GM12878 (cell line): ENCODE data around the gene RAB4B. TPM values are rescaled to one million over a fixed set of nuclear protein-coding genes. Genes with fewer than 3 reads are reported as not detected.

Experiments used
- ATAC-seq: fragments of 200-7000 bp; cut with Tn5 transposase; 3 replicates; pipeline ENCODE4 v1.9.1; 2020; ENCODE audit warnings: mild to moderate bottlenecking, moderate library complexity
- BruUV-seq: library from RNA; stranded (reverse); fragments of 400-500 nt; replicated peaks from 2 replicates; lab custom pipeline; 2021; lab: Mats Ljungman, UMichigan
- CTCF ChIA-PET: fragments of 300-600 bp; sonication (Branson Sonifier 250); formaldehyde crosslinking; extraction: SDS; loops from one replicate; lab custom pipeline; 2021; ENCODE audit warnings: inconsistent platforms; lab: Yijun Ruan, JAX
- POLR2A ChIA-PET: fragments of 350-600 bp; formaldehyde crosslinking; extraction: SDS; loops from one replicate; lab custom pipeline; 2021; ENCODE audit warnings: inconsistent platforms; lab: Charles Lee
- RAD21 ChIA-PET: fragments of 300-600 bp; sonication (Branson Sonifier 250); formaldehyde crosslinking; loops from one replicate; lab custom pipeline; 2023; ENCODE audit warnings: antibody characterized with exemption; ENCODE audit not compliant: unreplicated experiment; lab: Charles Lee
- SMC1A ChIA-PET: fragments of 300-600 bp; sonication (Branson Sonifier 250); formaldehyde crosslinking; loops from one replicate; lab custom pipeline; 2023; ENCODE audit not compliant: unreplicated experiment, uncharacterized antibody; lab: Charles Lee
- DNase-seq: peaks from one replicate; pipeline ENCODE4 v3.0.0-alpha.2; 2011; ENCODE audit warnings: low read depth, low spot score
- FAIRE-seq: peaks from 3 replicates; lab custom pipeline; 2011; peaks lifted over from hg19 to GRCh38; lab: Jason Lieb, UNC
- H2AFZ ChIP-seq: 2 replicates; pipeline ENCODE4 v1.6.0; 2011; ENCODE audit warnings: low read depth, low read length, control low read depth; ENCODE audit not compliant: control insufficient read depth
- H3K27ac ChIP-seq: 2 replicates; pipeline ENCODE4 v1.5.1; 2011; ENCODE audit warnings: control low read depth; ENCODE audit not compliant: control insufficient read depth, insufficient read depth
- H3K27me3 ChIP-seq, 2 experiments: replicated peaks in 1 of 2; 2 replicates each; pipeline versions ENCODE4 v1.6.0 to v1.6.1; 2011; ENCODE audit warnings: low read length in 1 of 2; ENCODE audit not compliant: control insufficient read depth in 2 of 2, insufficient read depth in 2 of 2
- H3K36me3 ChIP-seq, 2 experiments: 2 replicates each; pipeline ENCODE4 v1.5.1; 2011; ENCODE audit warnings: low read length in 1 of 2; ENCODE audit not compliant: control insufficient read depth in 2 of 2, insufficient read depth in 2 of 2
- H3K4me1 ChIP-seq: 2 replicates; pipeline ENCODE4 v1.6.1; 2011; ENCODE audit warnings: mild to moderate bottlenecking, low read length, moderate library complexity, mixed read lengths; ENCODE audit not compliant: control insufficient read depth, insufficient read depth
- H3K4me2 ChIP-seq: 2 replicates; pipeline ENCODE4 v1.6.0; 2011; ENCODE audit warnings: control low read depth; ENCODE audit not compliant: control insufficient read depth, insufficient read depth
- H3K4me3 ChIP-seq: fragments of 200-600 bp; sonication (generic); 2 replicates; pipeline ENCODE4 v1.5.1; 2016
- H3K79me2 ChIP-seq: 2 replicates; pipeline ENCODE4 v1.6.0; 2011; ENCODE audit warnings: low read length; ENCODE audit not compliant: control insufficient read depth, insufficient read depth
- H3K9ac ChIP-seq: 2 replicates; pipeline ENCODE4 v1.8.0; 2011; ENCODE audit warnings: low read length, control low read depth, mixed read lengths; ENCODE audit not compliant: control insufficient read depth, insufficient read depth
- H3K9me3 ChIP-seq: replicated peaks from 3 replicates; pipeline ENCODE4 v1.5.1; 2011; ENCODE audit warnings: mild to moderate bottlenecking, low read length; ENCODE audit not compliant: control insufficient read depth, insufficient read depth
- H4K20me1 ChIP-seq: 2 replicates; pipeline ENCODE4 v1.6.0; 2011; ENCODE audit not compliant: control insufficient read depth, insufficient read depth
- ATF7 ChIP-seq: fragments of 450-650 bp; IDR thresholded peaks from 2 replicates; pipeline ENCODE4 v1.6.1; 2016; ENCODE audit warnings: low read depth, mild to moderate bottlenecking
- CBX3 ChIP-seq: fragments of 200-600 bp; sonication (generic); IDR thresholded peaks from 2 replicates; pipeline ENCODE4 v1.6.1; 2016; ENCODE audit warnings: low read depth, borderline replicate concordance
- CREB1 ChIP-seq: IDR thresholded peaks from 2 replicates; pipeline ENCODE4 v1.6.1; 2012; ENCODE audit warnings: low read depth, mild to moderate bottlenecking, inconsistent platforms
- E2F4 ChIP-seq: IDR thresholded peaks from 2 replicates; pipeline ENCODE4 v1.6.1; 2012; ENCODE audit warnings: low read depth, low read length, improper control_type of control experiment
- JUNB ChIP-seq: IDR thresholded peaks from 2 replicates; pipeline ENCODE4 v1.6.1; 2016; ENCODE audit warnings: antibody characterized with exemption, mild to moderate bottlenecking
- MEF2A ChIP-seq: IDR thresholded peaks from 2 replicates; pipeline ENCODE4 v1.6.1; 2011; ENCODE audit warnings: low read depth, mild to moderate bottlenecking, low read length, moderate library complexity; ENCODE audit not compliant: insufficient read depth
- RELB ChIP-seq: fragments of 450-650 bp; IDR thresholded peaks from 2 replicates; pipeline ENCODE4 v1.6.1; 2017; ENCODE audit warnings: low read depth, mild to moderate bottlenecking, moderate library complexity
- RUNX3 ChIP-seq: IDR thresholded peaks from 2 replicates; pipeline ENCODE4 v1.6.1; 2012; ENCODE audit warnings: low read length, inconsistent platforms
- SMAD5 ChIP-seq: IDR thresholded peaks from 2 replicates; pipeline ENCODE4 v1.6.1; 2016; ENCODE audit warnings: antibody characterized with exemption, low read depth
- ZNF384 ChIP-seq: IDR thresholded peaks from 2 replicates; pipeline ENCODE4 v1.6.1; 2012; ENCODE audit warnings: low read depth, mild to moderate bottlenecking, low read length, improper control_type of control experiment, borderline replicate concordance
- WGBS: methylation state at CpG from one replicate; pipeline ENCODE4 v1.1.6; 2016; ENCODE audit warnings: low lambda C conversion rate; ENCODE audit not compliant: insufficient replicate concordance, insufficient coverage; ENCODE audit errors: missing lambda C conversion rate; 5-methylcytosine and 5-hydroxymethylcytosine counted together
- in situ Hi-C: fragments of 300-500 bp; cut with MboI; formaldehyde crosslinking; loops from 9 replicates; pipeline ENCODE4 v1.14.3; 2018; ENCODE audit warnings: mixed read lengths
- intact Hi-C: fragments of 100-400 bp; cut with micrococcal nuclease; formaldehyde crosslinking; loops from one replicate; pipeline ENCODE4 v1.14.2; 2022; ENCODE audit not compliant: unreplicated experiment
- polyA plus RNA-seq, 11 experiments: library from polyadenylated mRNA; depleted of rRNA in 4 of 11; unstranded in 6 of 11; stranded (reverse) in 5 of 11; fragments of >200 nt; fragmentation: Nextera tagmentation in 4 of 11; fragmentation: Illumina TruSeq in 1 of 11; extraction: Ambion mirVana in 4 of 11; extraction: Trizol in 1 of 11; gene quantifications; 1 replicate in 1 of 11; 2 replicates in 10 of 11; pipeline versions ENCODE4 v1.2.1 to v1.2.3, GENCODE V29; 2011 to 2016; ENCODE audit warnings: inconsistent platforms in 2 of 11, missing spikeins in 2 of 11, low read depth in 1 of 11
- total RNA-seq, 4 experiments: library from RNA; depleted of rRNA in 3 of 4; stranded (reverse); fragments of >200 nt in 3 of 4; fragmentation: Illumina TruSeq in 1 of 4; extraction: Trizol in 1 of 4; gene quantifications; 2 replicates each; pipeline versions ENCODE4 v1.2.1 to v1.2.3, GENCODE V29; 2013 to 2021
- TF ChIP-seq, protein P1 (sequence below): fragments of 450-650 bp; IDR thresholded peaks from 2 replicates; pipeline ENCODE4 v1.6.1; 2016; ENCODE audit warnings: mild to moderate bottlenecking
- TF ChIP-seq, protein P2 (sequence below): fragments of 150-350 bp; IDR thresholded peaks from 2 replicates; pipeline ENCODE4 v1.6.1; 2014; ENCODE audit warnings: mild to moderate bottlenecking, low read depth, low read length
- TF ChIP-seq, protein P3 (sequence below): IDR thresholded peaks from 2 replicates; pipeline ENCODE4 v1.6.1; 2012; ENCODE audit warnings: mild to moderate bottlenecking, low read depth, low read length

Gene RAB4B
- total and polyA plus RNA-seq, 10 of the 15 experiments (the other 5 are each of a cell fraction or from before 2014, with no cell fraction given), result 0.60 to 51.5 (median 27.7) TPM

DNA sequence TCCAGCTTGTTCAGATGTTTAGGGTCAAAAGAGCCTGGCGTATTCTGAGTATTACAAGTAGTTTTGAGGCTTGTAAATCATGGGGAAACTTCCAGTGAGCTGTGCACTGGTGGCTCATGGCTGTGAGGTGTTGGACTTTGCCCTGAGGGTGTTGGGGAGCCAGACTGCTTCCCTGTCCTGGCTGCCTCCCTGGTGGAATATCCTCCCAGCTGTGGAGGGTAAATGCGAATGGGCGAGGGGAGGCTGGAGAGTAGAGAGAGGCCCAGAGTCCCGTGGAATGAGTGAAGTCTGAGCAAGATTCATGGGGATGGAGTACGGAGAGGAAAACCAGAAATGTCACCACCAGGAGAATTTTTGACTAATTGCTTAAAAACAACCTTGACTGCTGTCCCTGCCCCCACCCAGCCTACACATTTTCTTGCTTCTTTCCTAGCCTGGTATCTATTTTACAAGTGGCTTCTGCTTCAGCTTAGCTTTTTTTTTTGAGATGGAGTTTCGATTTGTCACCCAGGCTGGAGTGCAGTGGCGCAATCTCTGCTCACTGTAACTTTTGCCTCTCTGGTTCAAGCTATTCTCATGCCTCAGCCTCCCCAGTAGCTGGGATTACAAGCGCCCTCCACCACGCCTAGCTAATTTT is 23.3 kb upstream of the RAB4B start:
- no peak for ATAC-seq
- no peak for TF ChIP-seq JUNB
- no peak for TF ChIP-seq MEF2A
- TF ChIP-seq CBX3, result no peak
- peak; percentile 72 for TF ChIP-seq ZNF384
- TF ChIP-seq, protein P1, sequence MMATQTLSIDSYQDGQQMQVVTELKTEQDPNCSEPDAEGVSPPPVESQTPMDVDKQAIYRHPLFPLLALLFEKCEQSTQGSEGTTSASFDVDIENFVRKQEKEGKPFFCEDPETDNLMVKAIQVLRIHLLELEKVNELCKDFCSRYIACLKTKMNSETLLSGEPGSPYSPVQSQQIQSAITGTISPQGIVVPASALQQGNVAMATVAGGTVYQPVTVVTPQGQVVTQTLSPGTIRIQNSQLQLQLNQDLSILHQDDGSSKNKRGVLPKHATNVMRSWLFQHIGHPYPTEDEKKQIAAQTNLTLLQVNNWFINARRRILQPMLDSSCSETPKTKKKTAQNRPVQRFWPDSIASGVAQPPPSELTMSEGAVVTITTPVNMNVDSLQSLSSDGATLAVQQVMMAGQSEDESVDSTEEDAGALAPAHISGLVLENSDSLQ, result peak; percentile 48; the same call in 1 of the 2 replicates
- no peak for TF ChIP-seq E2F4
- TF ChIP-seq ATF7, result peak; percentile 22
- TF ChIP-seq RUNX3, result peak; percentile 24; the same call in 1 of the 2 replicates
- TF ChIP-seq, protein P2, sequence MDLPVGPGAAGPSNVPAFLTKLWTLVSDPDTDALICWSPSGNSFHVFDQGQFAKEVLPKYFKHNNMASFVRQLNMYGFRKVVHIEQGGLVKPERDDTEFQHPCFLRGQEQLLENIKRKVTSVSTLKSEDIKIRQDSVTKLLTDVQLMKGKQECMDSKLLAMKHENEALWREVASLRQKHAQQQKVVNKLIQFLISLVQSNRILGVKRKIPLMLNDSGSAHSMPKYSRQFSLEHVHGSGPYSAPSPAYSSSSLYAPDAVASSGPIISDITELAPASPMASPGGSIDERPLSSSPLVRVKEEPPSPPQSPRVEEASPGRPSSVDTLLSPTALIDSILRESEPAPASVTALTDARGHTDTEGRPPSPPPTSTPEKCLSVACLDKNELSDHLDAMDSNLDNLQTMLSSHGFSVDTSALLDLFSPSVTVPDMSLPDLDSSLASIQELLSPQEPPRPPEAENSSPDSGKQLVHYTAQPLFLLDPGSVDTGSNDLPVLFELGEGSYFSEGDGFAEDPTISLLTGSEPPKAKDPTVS, result no peak
- TF ChIP-seq CREB1, result 0 out of 2 replicates have a peak, but pooled peaks have one; percentile 15
- TF ChIP-seq, protein P3, sequence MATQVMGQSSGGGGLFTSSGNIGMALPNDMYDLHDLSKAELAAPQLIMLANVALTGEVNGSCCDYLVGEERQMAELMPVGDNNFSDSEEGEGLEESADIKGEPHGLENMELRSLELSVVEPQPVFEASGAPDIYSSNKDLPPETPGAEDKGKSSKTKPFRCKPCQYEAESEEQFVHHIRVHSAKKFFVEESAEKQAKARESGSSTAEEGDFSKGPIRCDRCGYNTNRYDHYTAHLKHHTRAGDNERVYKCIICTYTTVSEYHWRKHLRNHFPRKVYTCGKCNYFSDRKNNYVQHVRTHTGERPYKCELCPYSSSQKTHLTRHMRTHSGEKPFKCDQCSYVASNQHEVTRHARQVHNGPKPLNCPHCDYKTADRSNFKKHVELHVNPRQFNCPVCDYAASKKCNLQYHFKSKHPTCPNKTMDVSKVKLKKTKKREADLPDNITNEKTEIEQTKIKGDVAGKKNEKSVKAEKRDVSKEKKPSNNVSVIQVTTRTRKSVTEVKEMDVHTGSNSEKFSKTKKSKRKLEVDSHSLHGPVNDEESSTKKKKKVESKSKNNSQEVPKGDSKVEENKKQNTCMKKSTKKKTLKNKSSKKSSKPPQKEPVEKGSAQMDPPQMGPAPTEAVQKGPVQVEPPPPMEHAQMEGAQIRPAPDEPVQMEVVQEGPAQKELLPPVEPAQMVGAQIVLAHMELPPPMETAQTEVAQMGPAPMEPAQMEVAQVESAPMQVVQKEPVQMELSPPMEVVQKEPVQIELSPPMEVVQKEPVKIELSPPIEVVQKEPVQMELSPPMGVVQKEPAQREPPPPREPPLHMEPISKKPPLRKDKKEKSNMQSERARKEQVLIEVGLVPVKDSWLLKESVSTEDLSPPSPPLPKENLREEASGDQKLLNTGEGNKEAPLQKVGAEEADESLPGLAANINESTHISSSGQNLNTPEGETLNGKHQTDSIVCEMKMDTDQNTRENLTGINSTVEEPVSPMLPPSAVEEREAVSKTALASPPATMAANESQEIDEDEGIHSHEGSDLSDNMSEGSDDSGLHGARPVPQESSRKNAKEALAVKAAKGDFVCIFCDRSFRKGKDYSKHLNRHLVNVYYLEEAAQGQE, result no peak
- peak; percentile 46; the same call in 1 of the 2 replicates for TF ChIP-seq RELB
- TF ChIP-seq SMAD5, result no peak

More for the DNA sequence above, 23.3 kb upstream of the RAB4B start:
- FAIRE-seq (no peak), DNase-seq (no peak)
- no peaks in the 10 kb centered on the region for H3K9me3 ChIP-seq
- peak overlapping the region; percentile 71 for H3K27ac ChIP-seq
- POLR2A ChIA-PET, result interaction anchor here (0.5 to 9.5 kb wide), 20 partner anchors 9 to 591 kb away, joined by 3 to 331 read pairs (median 5); partner anchors contain the start of genes COQ8B, EGLN2, MIA and NUMBL
- H3K4me3 ChIP-seq, result peak overlapping the region; percentile 79
- BruUV-seq, result no TSS peak
- CTCF ChIA-PET, result interaction anchor here (1.0 to 9.0 kb wide), 10 partner anchors 16 to 93 kb away, joined by 3 to 72 read pairs (median 5); partner anchors contain the start of genes EGLN2 and RAB4B
- in situ Hi-C loops, result no loop called here
- H3K9ac ChIP-seq, result peak overlapping the region; percentile 46
- SMC1A ChIA-PET, result interaction anchor here (0.8 to 13.2 kb wide), 11 partner anchors 10 to 352 kb away, joined by 3 to 256 read pairs (median 3); partner anchors contain the start of genes COQ8B, EGLN2, ITPKC and MIA
- H4K20me1 ChIP-seq, result peaks cover 14% of the 10 kb centered on the region
- RAD21 ChIA-PET, result interaction anchor here (0.6 to 16.3 kb wide), 18 partner anchors 9 to 1265 kb away, joined by 3 to 291 read pairs (median 4); partner anchors contain the start of genes EGLN2, MIA, NUMBL and RAB4B
- peaks cover 10 to 28% of the 10 kb centered on the region in 2 experiments; a peak in 3 of 4 replicates for H3K36me3 ChIP-seq
- no peaks in the 10 kb centered on the region for H3K27me3 ChIP-seq
- 0% methylated on average over 9 of the region's 9 CpGs for WGBS
- H3K79me2 ChIP-seq, result peaks cover 76% of the 10 kb centered on the region
- H3K4me2 ChIP-seq, result peak overlapping the region; percentile 95
- no peak overlapping the region for H2AFZ ChIP-seq
- peaks cover 19% of the 10 kb centered on the region for H3K4me1 ChIP-seq
- intact Hi-C loops, result loop anchor here (1.0 to 5.0 kb wide), 2 partner anchors 23 to 92 kb away; no protein-coding TSS in a partner anchor
